ENCODE results near the gene CACNA1C. TPM values are rescaled to one million over a fixed set of nuclear protein-coding genes. Genes with fewer than 3 reads are reported as not detected.
A peak's percentile ranks its signal among the peaks of the same experiment; 100 is the strongest.

The CACNA1C gene
- total RNA-seq (2013; cell fraction: nucleolus; rRNA removed) = not detected in 2 replicates
- total RNA-seq (2014; rRNA removed) (under 0.01 and 0.05 TPM in 2 replicates), total RNA-seq (2014; rRNA removed; fragmentation: Illumina TruSeq; extraction: Trizol) (not detected in 2 replicates), total RNA-seq (2021) (0.13 TPM in 1 of 2 replicates, not detected in the other), polyA plus RNA-seq (2011; rRNA removed) (not detected in 2 replicates), polyA plus RNA-seq (2014; fragmentation: Illumina TruSeq; extraction: Trizol) (0.09 TPM in 1 of 2 replicates, not detected in the other), polyA plus RNA-seq (2014; fragmentation: Nextera tagmentation; extraction: Ambion mirVana) (not detected), polyA plus RNA-seq (2014; rRNA removed) (0.01 TPM in 2 replicates), polyA plus RNA-seq (2016; fragmentation: Nextera tagmentation; extraction: Ambion mirVana) (under 1 TPM; 0.15 TPM), polyA minus RNA-seq (2011; rRNA and poly(A)+ RNA removed) (not detected in 2 replicates), Bru-seq, nascent RNA (percentile 4 among the genes with signal in this experiment), BruChase-seq, experiment 1, labeled RNA remaining after a 6-hour chase (percentile 2 among the genes with signal in this experiment), BruChase-seq, experiment 2, labeled RNA remaining after a 2-hour chase (percentile 3 among the genes with signal in this experiment)
- polyA plus RNA-seq (2011; ENCODE audit: low read depth) = 0.35 TPM
- polyA plus RNA-seq (2011; cell fraction: cytosol; rRNA removed) = not detected in 2 replicates
- polyA plus RNA-seq (2011; cell fraction: nucleus; rRNA removed) = not detected in 2 replicates
- 0.04 TPM in 1 of 2 replicates, not detected in the other for polyA plus RNA-seq (2012)
- not detected in 2 replicates for polyA minus RNA-seq (2011; cell fraction: cytosol; rRNA and poly(A)+ RNA removed)
- not detected in 2 replicates for polyA minus RNA-seq (2011; cell fraction: nucleus; rRNA and poly(A)+ RNA removed)
- long read RNA-seq, experiment 1 = 0 reads
- long read RNA-seq, experiment 2, partial matches to known transcripts = 0 of 5 reads
- long read RNA-seq, experiment 2, other reads (novel, unspliced or antisense) = 5 of 5 reads

DNA sequence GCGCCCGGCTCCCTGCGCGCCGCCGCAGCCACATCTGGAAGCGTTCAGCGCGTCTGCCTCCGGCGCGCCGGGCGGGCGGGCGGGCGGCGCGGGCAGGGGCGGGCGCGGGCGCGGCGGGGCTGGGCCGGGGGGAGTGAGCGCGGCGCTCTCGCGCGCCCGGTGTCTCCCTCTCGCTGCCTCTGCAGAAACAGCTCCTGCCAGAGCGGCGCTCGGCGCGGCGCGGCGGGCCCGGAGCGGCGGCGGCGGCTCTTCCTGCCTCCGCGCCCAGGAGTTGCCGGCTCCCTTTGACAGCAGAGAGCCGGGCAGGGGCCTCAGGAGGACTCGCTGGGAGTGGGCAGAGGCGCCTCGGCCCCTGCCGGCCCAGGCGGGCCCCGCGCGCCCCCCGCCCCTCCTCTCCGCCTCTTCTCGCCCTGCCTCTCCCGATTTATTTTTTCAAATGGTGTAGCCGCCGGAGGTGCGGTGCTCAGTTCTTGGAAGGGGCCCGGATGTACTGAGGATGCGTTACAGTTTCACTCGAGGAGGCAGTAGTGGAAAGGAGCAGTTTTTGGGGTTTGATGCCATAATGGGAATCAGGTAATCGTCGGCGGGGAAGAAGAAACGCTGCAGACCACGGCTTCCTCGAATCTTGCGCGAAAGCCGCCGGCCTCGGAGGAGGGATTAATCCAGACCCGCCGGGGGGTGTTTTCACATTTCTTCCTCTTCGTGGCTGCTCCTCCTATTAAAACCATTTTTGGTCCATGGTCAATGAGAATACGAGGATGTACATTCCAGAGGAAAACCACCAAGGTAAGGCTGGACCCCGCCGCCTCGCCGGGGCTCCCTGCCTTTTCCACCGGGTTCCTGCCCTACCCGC is at the start of gene CACNA1C:
Gene CACNA1C, plus strand, starts transcription at position 162 of the 853 bp plus-strand sequence. Its CDS starts 576 bp downstream, at position 738.
- TF ChIP-seq MYB (IDR thresholded peaks at IDR 0.05; ENCODE audit: borderline replicate concordance, low read depth, low read length) = no peak
- peak; percentile 98; the same call in 1 of the 2 replicates for TF ChIP-seq EZH2 (IDR thresholded peaks at IDR 0.05; ENCODE audit: borderline replicate concordance, control insufficient read depth, low read depth, low read length)
- Histone ChIP-seq H3K79me2 (ENCODE audit: control insufficient read depth, insufficient read depth, low read length) (no peaks in the 10 kb centered on the region), H2AFZ (ENCODE audit: control insufficient read depth, low read depth, low read length) (no peak within 1 kb of the TSS), H4K20me1 (ENCODE audit: control insufficient read depth, insufficient read depth) (no peaks in the 10 kb centered on the region), H3K4me1 (ENCODE audit: control insufficient read depth, insufficient read depth, low read length) (0 out of 2 replicates have a peak, but pooled peaks cover 3% of the 10 kb centered on the region), H3K9me3 (replicated peaks; ENCODE audit: control insufficient read depth, insufficient read depth, low read length) (no peaks in the 10 kb centered on the region), H3K4me3 (no peak within 1 kb of the TSS), H3K9ac (ENCODE audit: control insufficient read depth, insufficient read depth, low read length) (no peak within 1 kb of the TSS), H3K27me3 (replicated peaks in 1 of 2; ENCODE audit: control insufficient read depth in 2 of 2, insufficient read depth in 2 of 2, low read length in 1 of 2) (peaks cover 15 to 20% of the 10 kb centered on the region in 2 experiments), H3K4me2 (ENCODE audit: control insufficient read depth, insufficient read depth) (peak within 1 kb of the TSS; percentile 13; the same call in 1 of the 2 replicates), H3K36me3 (ENCODE audit: control insufficient read depth in 2 of 2, insufficient read depth in 2 of 2, low read length in 1 of 2) (no peaks in the 10 kb centered on the region), H3K27ac (ENCODE audit: control insufficient read depth, insufficient read depth) (no peak within 1 kb of the TSS)
- in situ Hi-C loops (cut with MboI) = loop anchor here (10.0 kb wide), 1 partner anchor 532 kb away; no protein-coding TSS in a partner anchor
- no TSS peak for BruUV-seq (replicated peaks)
- WGBS (ENCODE audit: insufficient coverage, insufficient replicate concordance, low lambda C conversion rate, missing lambda C conversion rate) = 4% methylated on average over 57 of the region's 90 CpGs
- POLR2A ChIA-PET = no interaction called here
- intact Hi-C loops (cut with micrococcal nuclease; ENCODE audit: unreplicated experiment) = no loop called here
- no peak for FAIRE-seq
- SMC1A ChIA-PET (ENCODE audit: uncharacterized antibody, unreplicated experiment) = no interaction called here
- CTCF ChIA-PET = no interaction called here
- RAD21 ChIA-PET (ENCODE audit: unreplicated experiment) = no interaction called here
- no peak for DNase-seq (ENCODE audit: low read depth, low spot score)
- no peak for ATAC-seq

Data from GM12878 (cell line).